ENCODE data around the gene SPRN.
"Not testable (repeated sequence)": the region's sequence is repeated elsewhere in the genome, so short reads cannot be mapped to it uniquely, and the experiment has no call there.

Gene SPRN

GRCh38 chr10:133388973-133389818 lies 35.2 kb downstream of the SPRN start:
- no peak for DNase-seq

- no peak for DNase-seq
Observed at GRCh38 chr10:133388236-133388972, 36.0 kb downstream of the SPRN start.

GRCh38 chr10:133386951-133387350 lies 37.5 kb downstream of the SPRN start:
- DNase-seq, result not testable (repeated sequence)

GRCh38 chr10:133385214-133385613 lies 39.2 kb downstream of the SPRN start:
- no peak for DNase-seq

GRCh38 chr10:133384071-133384470 lies 40.4 kb downstream of the SPRN start:
- no peak for DNase-seq

GRCh38 chr10:133383551-133383950 lies 40.9 kb downstream of the SPRN start:
- no peak for DNase-seq

- no peak for DNase-seq
Observed at GRCh38 chr10:133381036-133381435, 43.4 kb downstream of the SPRN start.

- peak in 24 of 56 donors; percentile 3 to 67 (median 48) for DNase-seq
Observed at GRCh38 chr10:133379801-133380666, 44.4 kb downstream of the SPRN start.

- peak in 35 of 56 donors; percentile 17 to 78 (median 50) for DNase-seq
Observed at GRCh38 chr10:133379152-133379800, 45.1 kb downstream of the SPRN start, which contains the start of gene PAOX. Gene PAOX, plus strand, starts transcription at chr10:133379262. Its CDS starts 55 bp downstream, at chr10:133379317.

- peak in 43 of 56 donors; percentile 14 to 80 (median 63) for DNase-seq
Observed at GRCh38 chr10:133378251-133379096, 46.0 kb downstream of the SPRN start.

- DNase-seq, result no peak
Observed at GRCh38 chr10:133377818-133378250, 46.6 kb downstream of the SPRN start.

- DNase-seq, result no peak
Observed at GRCh38 chr10:133377025-133377817, 47.2 kb downstream of the SPRN start.

GRCh38 chr10:133376183-133376582 lies 48.2 kb downstream of the SPRN start:
- not testable (repeated sequence) for DNase-seq

GRCh38 chr10:133375357-133376115 lies 48.9 kb downstream of the SPRN start:
- DNase-seq, result peak in 6 of 56 donors; percentile 2 to 35 (median 18)

- peak; percentile 22 to 97 (median 84) for DNase-seq
Observed at GRCh38 chr10:133373174-133374090, 51.0 kb downstream of the SPRN start, which contains the start of gene ECHS1. Gene ECHS1, minus strand, starts transcription at chr10:133373354. Its CDS starts 21 bp downstream, at chr10:133373333.

GRCh38 chr10:133372507-133372906 lies 51.9 kb downstream of the SPRN start:
- DNase-seq, result peak in 1 of 56 donors; percentile 54
